A673 (cell line): Measurements from ENCODE around the gene TDP2. TPM values are rescaled to one million over a fixed set of nuclear protein-coding genes. Genes with fewer than 3 reads are reported as not detected.

Experiments used
- BruUV-seq: library from RNA; stranded (reverse); fragments of 400-500 nt; replicated peaks from 2 replicates; lab custom pipeline; 2021; lab: Mats Ljungman, UMichigan
- CTCF ChIA-PET: fragments of 300-600 bp; sonication (Branson Sonifier 250); formaldehyde crosslinking; loops from one replicate; lab custom pipeline; 2022; ENCODE audit warnings: antibody characterized with exemption; lab: Charles Lee
- POLR2A ChIA-PET: fragments of 300-600 bp; sonication (Branson Sonifier 250); formaldehyde crosslinking; loops from one replicate; lab custom pipeline; 2022; ENCODE audit warnings: antibody characterized with exemption; ENCODE audit not compliant: low non-redundant PET; lab: Charles Lee
- DNase-seq: peaks from one replicate; pipeline ENCODE4 v3.0.0-alpha.2; 2015; ENCODE audit warnings: low spot score
- H3K27ac ChIP-seq: fragments of 200-600 bp; sonication (generic); 2 replicates; pipeline ENCODE4 v1.5.1; 2016; ENCODE audit warnings: mixed run types, low read depth, mild to moderate bottlenecking, mixed read lengths, antibody characterized with exemption, low read length; ENCODE audit not compliant: poor library complexity, severe bottlenecking
- H3K27me3 ChIP-seq: fragments of 200-600 bp; sonication (generic); replicated peaks from 2 replicates; pipeline ENCODE4 v1.6.1; 2017; ENCODE audit warnings: mixed run types, low read depth, mild to moderate bottlenecking, mixed read lengths, antibody characterized with exemption, low read length; ENCODE audit not compliant: insufficient read depth, poor library complexity
- H3K36me3 ChIP-seq: fragments of 200-600 bp; sonication (generic); 2 replicates; pipeline ENCODE4 v1.6.1; 2016; ENCODE audit warnings: mixed run types, mild to moderate bottlenecking, mixed read lengths, antibody characterized with exemption, low read length; ENCODE audit not compliant: insufficient read depth, poor library complexity, severe bottlenecking
- H3K4me1 ChIP-seq: fragments of 200-600 bp; sonication (generic); 2 replicates; pipeline ENCODE4 v1.6.1; 2017; ENCODE audit warnings: mixed run types, mild to moderate bottlenecking, mixed read lengths, antibody characterized with exemption, low read length; ENCODE audit not compliant: insufficient read depth, poor library complexity, severe bottlenecking
- H3K4me3 ChIP-seq: fragments of 200-600 bp; sonication (generic); 2 replicates; pipeline ENCODE4 v1.5.1; 2016; ENCODE audit warnings: low read depth, mixed run types, mild to moderate bottlenecking, mixed read lengths, low read length; ENCODE audit not compliant: poor library complexity, severe bottlenecking
- H3K9me3 ChIP-seq: fragments of 200-600 bp; sonication (generic); 2 replicates; pipeline ENCODE4 v1.6.1; 2016; ENCODE audit warnings: mixed run types, low read depth, mild to moderate bottlenecking, mixed read lengths, antibody characterized with exemption, low read length; ENCODE audit not compliant: poor library complexity, severe bottlenecking
- CTCF ChIP-seq: fragments of 300-800, 200-600 bp; sonication (generic); conservative IDR thresholded peaks from 2 replicates; pipeline ENCODE4 v1.5.1; 2017; ENCODE audit warnings: low read depth, mild to moderate bottlenecking, antibody characterized with exemption, low read length, moderate library complexity, mixed read lengths
- EZH2 ChIP-seq: fragments of 200-600 bp; sonication (generic); IDR thresholded peaks from 2 replicates; pipeline ENCODE4 v1.6.1; 2017; ENCODE audit warnings: borderline replicate concordance, low read depth, mild to moderate bottlenecking, mixed read lengths, antibody characterized with exemption, low read length; ENCODE audit not compliant: poor library complexity, severe bottlenecking
- intact Hi-C: fragments of 100-400 bp; cut with micrococcal nuclease; formaldehyde crosslinking; loops from one replicate; pipeline ENCODE4 v1.10.0; 2022; ENCODE audit not compliant: unreplicated experiment
- total RNA-seq: library from RNA; stranded (reverse); gene quantifications from 2 replicates; pipeline ENCODE4 v1.2.3, GENCODE V29; 2021

The TDP2 gene
- total RNA-seq, 1 experiment from 2014 or later = 34.9 TPM

- H3K4me1 ChIP-seq = no peaks in the 10 kb centered on the region
- H3K36me3 ChIP-seq = no peaks in the 10 kb centered on the region
- H3K27ac ChIP-seq = no peak overlapping the region
- intact Hi-C loops = no loop called here
- ChIA-PET POLR2A (no interaction called here), CTCF (no interaction called here)
- BruUV-seq = no TSS peak
- no peaks in the 10 kb centered on the region for H3K9me3 ChIP-seq
- no peak for DNase-seq
- no peak overlapping the region for H3K4me3 ChIP-seq
- no peaks in the 10 kb centered on the region for H3K27me3 ChIP-seq
- TF ChIP-seq EZH2 (no peak), CTCF (no peak)
Observed at GRCh38 chr6:24606200-24606930, 60.3 kb downstream of the TDP2 start.

GRCh38 chr6:24603241-24603640, 63.5 kb downstream of the TDP2 start:
- no peaks in the 10 kb centered on the region for H3K36me3 ChIP-seq
- H3K27me3 ChIP-seq = no peaks in the 10 kb centered on the region
- no peak for TF ChIP-seq CTCF
- TF ChIP-seq EZH2 = no peak
- BruUV-seq = no TSS peak
- ChIA-PET POLR2A (no interaction called here), CTCF (no interaction called here)
- no peak overlapping the region for H3K27ac ChIP-seq
- no peaks in the 10 kb centered on the region for H3K9me3 ChIP-seq
- H3K4me1 ChIP-seq = no peaks in the 10 kb centered on the region
- no peak overlapping the region for H3K4me3 ChIP-seq
- intact Hi-C loops = no loop called here
- no peak for DNase-seq

- Histone ChIP-seq H3K36me3 (no peaks in the 10 kb centered on the region), H3K4me3 (no peak overlapping the region), H3K9me3 (no peaks in the 10 kb centered on the region), H3K4me1 (no peaks in the 10 kb centered on the region), H3K27ac (no peak overlapping the region), H3K27me3 (no peaks in the 10 kb centered on the region)
- ChIA-PET CTCF (no interaction called here), POLR2A (interaction anchor here (0.6 kb wide), 1 partner anchor 100 kb away, joined by 18 read pairs; no protein-coding TSS in a partner anchor)
- BruUV-seq = no TSS peak
- DNase-seq = no peak
- TF ChIP-seq CTCF = peak; percentile 46
- no peak for TF ChIP-seq EZH2
- intact Hi-C loops = no loop called here
Observed at GRCh38 chr6:24600903-24601302, 65.8 kb downstream of the TDP2 start.

Other genes starting within 250 kb of the TDP2 start
- gene GPLD1, start 177.3 kb downstream of the TDP2 start, total RNA-seq = 0.63 and 1.1 TPM in 2 replicates
- 4.1 and 7.3 TPM in 2 replicates for gene ALDH5A1, start 171.9 kb downstream of the TDP2 start, total RNA-seq
- 1.7 and 2.2 TPM in 2 replicates for gene KIAA0319, start 20.7 kb downstream of the TDP2 start, total RNA-seq
- 31.2 and 40.8 TPM in 2 replicates for gene ACOT13, start 178 bp upstream of the TDP2 start, total RNA-seq
- 91.7 and 107 TPM in 2 replicates for gene C6orf62, start 52.3 kb upstream of the TDP2 start, total RNA-seq
- gene GMNN, start 108.0 kb upstream of the TDP2 start, total RNA-seq = 100 and 111 TPM in 2 replicates
- not detected in 2 replicates for gene ARMH2, start 132.0 kb upstream of the TDP2 start, total RNA-seq